ENCODE measurements around the gene SCFD1. TPM values are rescaled to one million over a fixed set of nuclear protein-coding genes. Genes with fewer than 3 reads are reported as not detected.
A peak's percentile ranks its signal among the peaks of the same experiment; 100 is the strongest.
"Not testable (repeated sequence)": the region's sequence is repeated elsewhere in the genome, so short reads cannot be mapped to it uniquely, and the experiment has no call there.

Gene SCFD1
- polyA plus RNA-seq, 1 donor from 2014 or later: 60.5 TPM

DNA sequence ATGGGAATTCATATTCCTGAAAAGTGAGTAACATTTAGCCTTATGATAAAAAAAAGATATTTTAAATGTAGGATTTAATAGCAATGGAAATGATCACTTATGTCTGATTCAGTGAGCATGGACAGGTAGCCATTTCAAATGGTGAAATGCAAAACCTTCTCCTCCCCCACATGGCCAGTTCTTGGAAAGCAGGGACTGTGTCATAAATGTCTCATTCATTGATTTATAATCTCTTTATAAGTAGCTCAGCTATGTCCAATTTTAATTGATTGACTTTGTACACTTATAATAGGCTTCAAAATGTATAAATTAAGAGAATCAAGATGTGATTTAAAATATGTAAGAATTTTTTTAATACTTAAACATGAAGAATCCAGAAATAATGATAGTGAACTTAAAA is 24.6 kb upstream of the SCFD1 start:
- H3K27ac Mint-ChIP-seq: no peak overlapping the region
- H3K4me1 Mint-ChIP-seq: peaks cover 0 to 1% (median 0%) of the 10 kb centered on the region in 3 donors
- no peak overlapping the region for H3K4me3 Mint-ChIP-seq
- peaks cover 6% of the 10 kb centered on the region for H3K36me3 Mint-ChIP-seq
- no peaks in the 10 kb centered on the region for H3K27me3 Mint-ChIP-seq
- no peaks in the 10 kb centered on the region for H3K9me3 Mint-ChIP-seq

DNA sequence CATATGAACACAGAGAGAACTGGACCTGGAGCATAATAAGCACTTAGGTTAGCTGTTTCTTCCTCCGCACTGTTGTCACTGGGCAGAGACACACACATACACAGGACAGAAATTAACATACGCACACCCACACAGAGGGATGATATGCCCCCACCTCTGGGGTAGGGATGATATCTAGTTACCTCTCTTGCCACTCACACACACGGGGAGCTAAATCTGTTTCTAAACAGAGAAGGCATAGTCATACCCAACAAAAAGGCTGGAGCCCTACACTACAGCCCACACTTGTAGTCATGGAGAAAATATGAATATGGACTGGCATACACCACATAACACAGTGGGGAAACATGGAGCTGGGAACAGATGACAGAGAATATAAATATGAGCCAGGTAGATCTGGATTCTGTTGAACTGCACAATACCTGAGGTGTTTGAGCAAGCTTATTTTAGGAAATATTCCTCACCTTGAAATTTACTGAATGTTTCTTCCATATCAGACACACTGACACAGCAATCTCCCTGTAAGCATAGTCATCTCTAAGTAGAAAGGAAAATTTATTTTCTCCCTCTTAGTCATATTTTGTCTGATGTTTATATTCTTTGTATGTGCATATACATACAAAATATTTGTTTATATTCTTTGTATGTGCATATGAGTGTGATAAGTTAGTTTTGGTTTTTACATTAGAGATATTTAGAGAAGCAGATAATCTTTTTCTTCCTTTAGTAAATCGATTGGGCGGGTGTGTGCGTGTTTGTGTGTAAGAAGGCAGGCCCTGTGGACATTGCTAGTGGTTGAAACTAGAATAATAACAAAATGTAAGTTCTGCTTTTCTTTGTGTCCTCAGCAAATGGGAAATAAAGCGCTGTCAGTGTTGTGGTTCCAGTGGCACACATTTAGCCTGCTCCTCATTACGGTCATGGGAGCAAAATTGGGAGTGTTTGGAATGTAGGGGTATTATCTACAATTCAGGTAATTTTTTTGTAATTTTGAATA is 20.9 kb upstream of the SCFD1 start:
- Mint-ChIP-seq H3K4me1 (peaks cover 0 to 1% (median 0%) of the 10 kb centered on the region in 3 donors), H3K27me3 (no peaks in the 10 kb centered on the region), H3K36me3 (peaks cover 6% of the 10 kb centered on the region), H3K27ac (no peak overlapping the region), H3K9me3 (no peaks in the 10 kb centered on the region), H3K4me3 (no peak overlapping the region)

DNA sequence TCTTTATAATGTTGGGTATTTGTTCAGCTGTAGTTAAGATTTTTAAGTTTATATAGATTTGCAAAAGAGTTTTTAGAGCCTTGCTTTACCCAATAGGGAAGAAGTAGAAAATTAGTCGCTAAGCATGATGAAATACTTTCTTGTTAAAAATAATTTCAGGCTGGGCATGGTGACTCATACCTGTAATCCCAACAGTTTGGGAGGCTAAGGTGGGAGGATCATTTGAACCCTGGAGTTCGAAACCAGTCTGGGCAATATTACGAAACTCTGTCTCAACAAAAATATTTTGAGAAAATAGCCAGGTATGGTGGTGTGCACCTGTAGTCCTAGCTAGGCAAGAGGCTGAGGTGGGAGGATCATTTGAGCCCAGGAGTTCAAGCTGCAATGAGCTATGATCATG is 18.7 kb upstream of the SCFD1 start:
- Mint-ChIP-seq H3K36me3 (peaks cover 6% of the 10 kb centered on the region), H3K27me3 (no peaks in the 10 kb centered on the region), H3K27ac (no peak overlapping the region), H3K4me1 (peaks cover 0 to 1% (median 0%) of the 10 kb centered on the region in 3 donors), H3K4me3 (no peak overlapping the region), H3K9me3 (no peaks in the 10 kb centered on the region)

DNA sequence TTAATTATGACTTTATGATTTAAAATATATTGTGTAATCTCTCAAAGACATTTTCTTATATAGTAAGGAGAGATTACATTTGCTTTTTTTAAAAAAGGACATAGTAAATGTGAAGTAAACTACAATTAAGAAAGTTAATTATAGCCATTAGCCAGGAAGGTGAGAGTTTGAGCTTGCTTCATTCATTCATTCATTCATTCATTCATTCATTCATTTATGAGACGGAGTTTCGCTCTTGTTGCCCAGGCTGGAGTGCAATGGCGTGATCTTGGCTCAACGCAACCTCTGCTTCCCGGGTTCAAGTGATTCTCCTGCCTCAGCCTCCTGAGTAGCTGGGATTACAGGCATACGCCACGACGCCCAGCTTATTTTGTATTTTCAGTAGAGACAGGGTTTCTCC is 17.4 kb upstream of the SCFD1 start:
- not testable (repeated sequence) for H3K36me3 Mint-ChIP-seq, H3K4me3 Mint-ChIP-seq, H3K9me3 Mint-ChIP-seq, H3K4me1 Mint-ChIP-seq, H3K27me3 Mint-ChIP-seq, H3K27ac Mint-ChIP-seq

DNA sequence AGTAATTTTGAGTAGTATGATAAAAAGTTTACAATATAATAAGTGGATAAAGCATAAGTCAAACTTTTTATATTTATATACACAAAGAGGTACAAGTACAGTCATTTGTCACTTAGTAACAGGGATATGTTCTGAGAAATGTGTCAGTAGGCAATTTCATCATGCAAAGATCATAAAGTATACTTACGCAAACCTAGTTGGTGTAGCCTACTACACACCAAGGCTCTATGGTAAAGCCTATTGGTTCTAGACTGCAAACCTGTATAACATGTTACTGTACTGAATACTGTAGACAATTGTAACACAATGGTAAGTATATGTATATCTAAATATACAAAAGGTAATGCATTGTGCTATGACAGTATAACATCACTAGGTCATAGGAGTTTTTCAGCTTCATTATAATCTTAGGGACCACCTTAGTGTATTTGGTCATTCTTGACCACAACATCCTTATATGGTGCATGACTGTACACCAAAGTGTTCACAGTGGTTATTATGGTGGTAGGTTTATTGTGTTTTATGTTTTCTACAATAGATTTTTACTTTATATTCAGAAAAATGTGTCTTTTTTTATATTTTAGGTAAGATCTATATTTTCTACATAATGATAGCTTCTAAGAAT is 14.9 kb upstream of the SCFD1 start:
- H3K36me3 Mint-ChIP-seq: no peaks in the 10 kb centered on the region
- peaks cover 0 to 1% (median 0%) of the 10 kb centered on the region in 3 donors for H3K4me1 Mint-ChIP-seq
- no peaks in the 10 kb centered on the region for H3K9me3 Mint-ChIP-seq
- H3K27ac Mint-ChIP-seq: no peak overlapping the region
- H3K4me3 Mint-ChIP-seq: no peak overlapping the region
- no peaks in the 10 kb centered on the region for H3K27me3 Mint-ChIP-seq

DNA sequence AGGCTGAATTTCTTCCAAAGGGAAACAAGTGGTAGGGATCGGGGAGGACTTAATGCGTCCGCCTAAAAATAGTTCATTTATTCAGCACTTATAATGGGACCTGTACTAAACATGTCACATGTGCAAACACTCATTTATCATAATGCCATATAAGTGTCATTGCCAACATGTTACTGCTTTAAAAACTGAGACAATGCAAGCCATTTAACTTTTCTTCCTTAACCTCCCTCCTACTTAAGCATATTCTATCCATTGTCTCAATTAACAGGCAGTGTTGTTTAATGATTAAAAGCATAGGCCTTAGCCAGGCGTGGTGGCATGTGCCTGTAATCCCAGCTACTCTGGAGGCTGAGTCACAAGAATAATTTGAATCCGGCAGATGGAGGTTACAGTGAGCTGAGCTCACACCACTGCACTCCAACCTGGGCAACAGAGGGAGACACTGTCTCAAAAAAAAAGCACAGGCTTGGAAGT is 13.5 kb upstream of the SCFD1 start:
- Mint-ChIP-seq H3K4me3 (no peak overlapping the region), H3K4me1 (peaks cover 0 to 1% (median 0%) of the 10 kb centered on the region in 3 donors), H3K27me3 (no peaks in the 10 kb centered on the region), H3K36me3 (peaks cover 2% of the 10 kb centered on the region), H3K27ac (peak overlapping the region in 1 of 3 donors; percentile 16), H3K9me3 (no peaks in the 10 kb centered on the region)

DNA sequence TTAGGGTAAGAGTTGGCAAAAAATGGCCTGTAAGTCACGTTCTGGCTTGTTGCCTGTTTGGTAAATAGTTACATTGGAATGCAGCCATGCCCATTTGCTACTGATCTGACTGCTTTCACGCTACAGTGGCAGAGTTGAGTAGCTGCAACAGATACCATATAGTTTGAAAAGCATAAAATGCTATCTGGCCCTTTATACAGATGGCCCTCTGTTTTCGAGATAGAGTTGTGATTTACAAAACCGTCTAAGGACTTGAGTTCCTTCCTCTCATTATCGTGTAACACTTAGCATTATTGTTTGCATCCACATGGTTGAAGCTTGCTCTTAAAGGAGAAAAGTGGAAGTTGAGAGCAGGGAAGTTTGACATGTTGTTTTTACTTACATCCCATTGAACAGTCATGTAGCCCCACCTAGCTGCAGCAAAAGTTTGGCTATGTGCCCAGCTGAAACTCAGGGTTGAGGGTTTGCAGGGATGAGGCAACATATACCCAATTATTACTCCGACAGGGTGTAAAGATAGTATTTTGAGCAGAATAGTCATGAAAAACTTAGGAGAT is 11.3 kb upstream of the SCFD1 start:
- Mint-ChIP-seq H3K27ac (peak overlapping the region in 1 of 3 donors; percentile 83), H3K4me3 (no peak overlapping the region), H3K4me1 (peaks cover 0 to 1% (median 0%) of the 10 kb centered on the region in 3 donors), H3K9me3 (no peaks in the 10 kb centered on the region), H3K27me3 (no peaks in the 10 kb centered on the region), H3K36me3 (peaks cover 2% of the 10 kb centered on the region)

DNA sequence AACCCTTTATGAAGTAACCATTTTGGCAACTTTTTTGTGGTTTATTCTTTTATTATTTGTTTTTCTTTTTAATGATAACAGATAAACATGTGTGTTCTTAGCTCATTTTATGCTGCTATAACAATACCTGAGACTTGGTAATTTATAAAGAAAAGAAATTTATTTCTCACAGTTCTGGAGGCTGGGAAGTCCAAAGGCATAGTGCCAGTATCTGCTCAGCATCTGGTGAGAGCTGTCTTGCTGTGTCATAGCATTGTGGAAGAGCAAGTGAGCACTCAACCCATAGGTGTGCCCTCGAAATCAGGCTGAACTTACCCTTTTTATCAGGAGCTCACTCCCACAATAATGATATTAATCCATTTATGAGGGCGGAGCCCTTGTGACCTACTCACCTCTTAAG is 8.0 kb upstream of the SCFD1 start:
- Mint-ChIP-seq H3K9me3 (no peaks in the 10 kb centered on the region), H3K4me3 (no peak overlapping the region), H3K4me1 (peaks cover 0 to 1% (median 0%) of the 10 kb centered on the region in 3 donors), H3K27ac (no peak overlapping the region), H3K27me3 (no peaks in the 10 kb centered on the region), H3K36me3 (peaks cover 4% of the 10 kb centered on the region)

DNA sequence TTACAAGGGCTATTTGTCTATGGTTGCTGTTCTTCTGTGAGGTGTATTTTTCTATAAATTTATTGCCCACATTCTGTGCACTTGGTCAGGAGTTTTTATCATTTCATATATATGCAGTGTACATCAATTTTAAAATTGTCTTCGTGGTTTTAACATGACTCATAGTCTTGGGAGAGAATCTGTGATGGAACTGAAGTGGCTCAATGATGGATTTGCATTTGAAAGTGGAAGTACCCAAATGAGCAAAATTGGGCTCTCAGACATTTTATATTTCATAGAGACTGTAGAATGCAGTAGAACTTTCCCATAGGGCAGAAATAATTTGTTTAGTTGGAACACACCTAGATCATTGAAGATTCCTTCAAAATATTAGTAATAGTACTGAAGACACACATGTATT is 1.9 kb upstream of the SCFD1 start:
- H3K27ac Mint-ChIP-seq: peak overlapping the region; percentile 0 to 14 (median 12)
- no peaks in the 10 kb centered on the region for H3K9me3 Mint-ChIP-seq
- peaks cover 1% of the 10 kb centered on the region for H3K36me3 Mint-ChIP-seq
- peaks cover 23 to 37% (median 25%) of the 10 kb centered on the region in 3 donors for H3K4me1 Mint-ChIP-seq
- H3K27me3 Mint-ChIP-seq: no peaks in the 10 kb centered on the region
- peak overlapping the region; percentile 23 to 99 (median 63) for H3K4me3 Mint-ChIP-seq

DNA sequence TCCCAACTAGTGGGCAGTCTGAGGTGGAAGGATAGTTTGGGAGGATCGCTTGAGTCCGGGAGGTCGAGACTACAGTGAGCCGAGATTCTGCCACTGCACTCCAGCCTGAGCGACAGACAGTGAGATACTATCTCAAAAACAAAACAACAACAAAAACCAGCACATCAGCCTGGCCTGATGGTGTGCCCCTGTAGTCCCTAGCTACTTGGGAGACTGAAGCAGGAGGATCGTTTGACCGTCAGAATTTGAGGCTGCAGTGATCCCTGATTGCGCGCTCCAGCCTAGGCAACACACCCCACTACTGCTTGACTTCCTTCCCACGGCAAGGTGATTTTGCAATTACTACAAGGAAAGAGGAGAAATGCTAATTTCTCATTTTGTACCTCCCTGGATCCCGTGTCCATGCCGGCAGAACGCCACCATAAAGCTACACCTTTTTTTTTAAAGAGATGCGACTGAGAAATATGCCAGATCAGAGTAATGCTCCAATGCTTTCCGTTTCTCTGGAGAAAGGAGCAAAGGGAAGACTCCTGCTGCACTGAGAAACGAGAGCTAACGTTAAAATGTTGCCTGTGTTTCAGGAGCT is 672 bp upstream of the SCFD1 start:
- peak overlapping the region; percentile 88 to 97 (median 95) for H3K27ac Mint-ChIP-seq
- peaks cover 23 to 37% (median 27%) of the 10 kb centered on the region in 3 donors for H3K4me1 Mint-ChIP-seq
- peak overlapping the region; percentile 96 to 99 (median 97) for H3K4me3 Mint-ChIP-seq
- H3K9me3 Mint-ChIP-seq: no peaks in the 10 kb centered on the region
- H3K27me3 Mint-ChIP-seq: no peaks in the 10 kb centered on the region
- H3K36me3 Mint-ChIP-seq: peaks cover 1% of the 10 kb centered on the region

DNA sequence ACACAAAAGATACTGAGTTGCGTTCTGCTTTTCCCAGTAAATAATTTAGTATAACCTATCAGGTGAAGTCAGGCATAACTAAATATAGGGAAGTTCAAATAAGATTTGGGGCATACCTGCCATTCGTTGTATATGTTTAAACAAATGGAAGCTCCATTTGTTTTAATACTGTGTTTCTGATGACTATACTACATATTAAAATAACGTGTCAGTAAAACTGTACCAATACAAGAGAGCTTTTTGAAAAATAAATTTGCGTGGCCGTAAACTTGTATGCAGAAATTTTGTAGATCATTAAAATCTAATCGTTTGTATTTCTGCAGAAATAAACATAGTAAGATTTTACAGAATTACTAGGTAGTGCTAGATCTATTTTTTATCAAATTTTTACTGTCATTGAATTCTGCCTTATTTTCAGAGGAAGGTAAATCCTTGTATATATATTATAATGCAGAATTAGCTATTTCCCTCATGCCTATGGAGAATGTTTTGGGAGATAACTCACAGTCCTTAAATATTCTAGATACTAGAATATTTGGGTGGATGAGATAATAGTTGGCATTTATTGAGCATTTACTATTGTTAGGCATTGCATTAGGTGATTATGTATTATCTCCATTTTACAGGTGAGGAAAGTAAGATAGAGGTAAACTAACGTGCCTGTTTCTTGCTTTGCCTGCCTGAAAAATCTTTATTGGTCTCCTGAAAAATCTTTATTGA is 1.5 kb downstream of the SCFD1 start:
- no peaks in the 10 kb centered on the region for H3K27me3 Mint-ChIP-seq
- H3K36me3 Mint-ChIP-seq: no peaks in the 10 kb centered on the region
- peak overlapping the region; percentile 96 to 99 (median 97) for H3K4me3 Mint-ChIP-seq
- no peaks in the 10 kb centered on the region for H3K9me3 Mint-ChIP-seq
- H3K4me1 Mint-ChIP-seq: peaks cover 32 to 50% (median 37%) of the 10 kb centered on the region in 3 donors
- peak overlapping the region in 2 of 3 donors; percentile 1 to 16 for H3K27ac Mint-ChIP-seq

DNA sequence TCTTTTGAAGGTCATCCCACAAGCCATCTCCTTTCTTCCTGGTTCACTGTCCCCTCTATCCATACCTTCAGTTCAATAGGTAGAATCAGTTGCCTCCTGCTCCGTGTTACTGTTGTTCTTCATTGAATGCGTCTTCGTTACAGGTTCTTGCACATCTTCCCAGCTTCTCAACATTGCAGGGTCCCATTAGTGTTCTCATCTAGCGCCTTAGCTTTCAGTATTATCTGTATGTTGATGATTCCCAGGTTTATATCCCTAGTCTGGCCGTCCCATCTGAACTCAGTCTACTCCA is 2.0 kb downstream of the SCFD1 start:
- peaks cover 33 to 50% (median 37%) of the 10 kb centered on the region in 3 donors for H3K4me1 Mint-ChIP-seq

DNA sequence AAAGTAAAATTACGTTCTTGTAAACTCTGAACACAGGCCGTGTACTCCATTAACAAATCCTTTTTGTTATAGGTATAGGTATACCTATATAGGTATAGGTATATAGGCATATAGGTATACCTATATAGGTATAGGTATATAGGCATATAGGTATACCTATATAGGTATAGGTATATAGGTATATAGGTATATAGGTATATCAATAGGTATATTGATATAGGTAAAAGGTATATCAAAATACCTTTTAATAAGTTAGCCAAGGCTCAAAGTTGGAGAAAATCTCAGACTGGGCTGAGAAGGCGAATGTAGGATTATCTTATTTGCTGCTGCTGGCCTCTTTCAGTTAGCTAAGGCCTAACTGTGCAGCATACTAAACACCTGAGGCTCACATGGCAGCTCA is 3.4 kb downstream of the SCFD1 start:
- Mint-ChIP-seq H3K9me3 (no peaks in the 10 kb centered on the region), H3K27me3 (no peaks in the 10 kb centered on the region), H3K36me3 (no peaks in the 10 kb centered on the region), H3K4me1 (peaks cover 28 to 44% (median 33%) of the 10 kb centered on the region in 3 donors), H3K4me3 (no peak overlapping the region), H3K27ac (no peak overlapping the region)

More for the DNA sequence above, 2.0 kb downstream of the SCFD1 start:
- Mint-ChIP-seq H3K4me3 (peak overlapping the region; percentile 24 to 99 (median 62)), H3K27ac (peak overlapping the region in 1 of 3 donors; percentile 1), H3K36me3 (no peaks in the 10 kb centered on the region), H3K9me3 (no peaks in the 10 kb centered on the region), H3K27me3 (no peaks in the 10 kb centered on the region)

DNA sequence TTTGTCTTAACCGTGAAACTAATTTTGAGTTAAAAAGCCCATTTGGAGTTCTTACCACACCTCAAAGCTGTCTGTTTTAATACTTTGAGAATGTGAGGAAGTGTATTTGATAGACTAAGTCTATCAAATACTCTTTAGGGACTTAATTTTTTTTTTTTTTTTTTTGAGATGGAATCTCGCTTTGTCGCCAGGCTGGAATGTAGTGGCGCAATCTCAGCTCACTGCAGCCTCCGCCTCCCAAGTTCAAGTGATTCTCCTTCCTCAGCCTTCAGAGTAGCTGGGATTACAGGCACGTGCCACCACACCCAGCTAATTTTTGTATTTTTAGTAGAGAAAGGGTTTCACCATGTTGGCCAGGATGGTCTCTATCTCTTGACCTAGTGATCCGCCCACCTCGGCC is 7.3 kb downstream of the SCFD1 start:
- H3K4me1 Mint-ChIP-seq: peaks cover 17 to 20% (median 18%) of the 10 kb centered on the region in 3 donors
- H3K4me3 Mint-ChIP-seq, H3K9me3 Mint-ChIP-seq, H3K27me3 Mint-ChIP-seq, H3K36me3 Mint-ChIP-seq, H3K27ac Mint-ChIP-seq: not testable (repeated sequence)
